ENCODE measurements around the gene CAMK1D. TPM values are rescaled to one million over a fixed set of nuclear protein-coding genes. Genes with fewer than 3 reads are reported as not detected.

Gene CAMK1D
- total and polyA plus RNA-seq, 2 experiments from 2014 or later, result 3.5 to 6.0 TPM

DNA sequence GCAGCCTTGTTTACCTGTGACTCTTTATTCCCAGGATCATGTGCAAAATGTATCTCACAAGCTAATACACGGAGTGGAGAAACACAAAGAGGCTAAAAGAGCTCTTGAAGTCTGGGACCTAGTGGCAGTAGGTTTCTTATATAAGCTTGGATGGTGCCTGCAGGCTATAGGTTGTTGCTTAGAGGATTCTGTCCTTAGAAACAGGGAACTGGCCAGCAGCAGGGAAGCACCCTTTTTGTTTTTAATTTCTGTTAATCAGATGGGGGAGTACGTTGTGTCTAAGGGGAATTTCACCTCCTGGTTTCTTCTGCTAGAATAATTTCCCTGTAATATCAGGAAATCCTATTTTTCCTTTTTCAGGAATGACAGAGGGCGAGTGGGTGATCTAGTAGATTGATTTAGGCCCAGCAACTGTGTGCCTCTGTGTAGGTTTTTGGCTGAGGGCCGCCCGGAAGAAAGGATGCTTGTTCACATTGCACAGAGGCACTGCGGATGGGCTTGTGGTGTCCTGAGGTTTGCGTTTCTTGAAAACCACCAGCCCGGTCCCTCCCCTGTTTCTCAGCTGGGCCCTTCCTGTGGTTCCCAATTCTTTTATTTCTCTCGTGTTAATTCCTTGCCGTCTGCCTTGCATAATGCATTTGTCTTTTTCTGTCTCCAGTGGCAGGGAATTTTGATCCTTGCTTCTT is 158.0 kb downstream of the CAMK1D start:
- Histone ChIP-seq H3K79me2 (no peaks in the 10 kb centered on the region), H3K36me3 (replicated peaks; ENCODE audit: insufficient read depth, low read depth) (no peaks in the 10 kb centered on the region), H3K4me3 (no peak overlapping the region), H3K27me3 (no peaks in the 10 kb centered on the region), H4K20me1 (ENCODE audit: insufficient read depth, poor library complexity, severe bottlenecking) (no peaks in the 10 kb centered on the region), H2AFZ (no peak overlapping the region), H3K4me1 (ENCODE audit: insufficient read depth) (peaks cover 6% of the 10 kb centered on the region), H3K27ac (no peak overlapping the region), H3K4me2 (no peak overlapping the region), H3K9me3 (ENCODE audit: low read depth) (no peaks in the 10 kb centered on the region), H3K9me2 (replicated peaks; ENCODE audit: insufficient read depth) (no peaks in the 10 kb centered on the region)
- TF ChIP-seq EZH2phosphoT487 (IDR thresholded peaks at IDR 0.05; ENCODE audit: low read depth, severe bottlenecking, unreplicated experiment), result no peak
- TF ChIP-seq, protein P1, sequence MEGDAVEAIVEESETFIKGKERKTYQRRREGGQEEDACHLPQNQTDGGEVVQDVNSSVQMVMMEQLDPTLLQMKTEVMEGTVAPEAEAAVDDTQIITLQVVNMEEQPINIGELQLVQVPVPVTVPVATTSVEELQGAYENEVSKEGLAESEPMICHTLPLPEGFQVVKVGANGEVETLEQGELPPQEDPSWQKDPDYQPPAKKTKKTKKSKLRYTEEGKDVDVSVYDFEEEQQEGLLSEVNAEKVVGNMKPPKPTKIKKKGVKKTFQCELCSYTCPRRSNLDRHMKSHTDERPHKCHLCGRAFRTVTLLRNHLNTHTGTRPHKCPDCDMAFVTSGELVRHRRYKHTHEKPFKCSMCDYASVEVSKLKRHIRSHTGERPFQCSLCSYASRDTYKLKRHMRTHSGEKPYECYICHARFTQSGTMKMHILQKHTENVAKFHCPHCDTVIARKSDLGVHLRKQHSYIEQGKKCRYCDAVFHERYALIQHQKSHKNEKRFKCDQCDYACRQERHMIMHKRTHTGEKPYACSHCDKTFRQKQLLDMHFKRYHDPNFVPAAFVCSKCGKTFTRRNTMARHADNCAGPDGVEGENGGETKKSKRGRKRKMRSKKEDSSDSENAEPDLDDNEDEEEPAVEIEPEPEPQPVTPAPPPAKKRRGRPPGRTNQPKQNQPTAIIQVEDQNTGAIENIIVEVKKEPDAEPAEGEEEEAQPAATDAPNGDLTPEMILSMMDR (IDR thresholded peaks at IDR 0.05; ENCODE audit: poor library complexity), result no peak
- TF ChIP-seq EZH2 (IDR thresholded peaks at IDR 0.05; ENCODE audit: borderline replicate concordance), result no peak
- 87% methylated on average over 10 of the region's 10 CpGs for WGBS (ENCODE audit: low lambda C conversion rate, missing lambda C conversion rate)
- DNase-seq (ENCODE audit: low spot score), result no peak

DNA sequence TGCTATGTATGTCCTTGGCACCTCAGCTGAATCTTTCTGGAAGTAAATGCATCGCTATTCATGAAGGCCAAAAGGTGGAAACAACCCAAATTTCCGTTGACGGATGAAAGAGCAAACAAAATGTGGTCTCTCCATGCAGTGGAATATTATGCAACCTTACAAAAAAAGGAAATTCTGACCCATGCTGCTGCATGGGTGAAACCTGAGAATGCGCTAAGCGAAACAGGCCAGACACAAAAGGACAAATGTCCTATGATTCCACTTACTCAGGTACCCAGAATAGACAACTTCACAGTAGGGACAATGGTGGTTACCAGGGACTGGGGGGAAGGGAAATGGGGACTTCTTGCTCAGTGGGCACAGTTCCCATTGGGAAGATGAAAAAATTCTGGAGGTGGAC is 158.8 kb downstream of the CAMK1D start:
- H3K79me2 ChIP-seq, result no peaks in the 10 kb centered on the region
- H3K27ac ChIP-seq, result no peak overlapping the region
- H3K9me3 ChIP-seq (ENCODE audit: low read depth), result no peaks in the 10 kb centered on the region
- H2AFZ ChIP-seq, result no peak overlapping the region
- H3K36me3 ChIP-seq (replicated peaks; ENCODE audit: insufficient read depth, low read depth), result no peaks in the 10 kb centered on the region
- DNase-seq (ENCODE audit: low spot score), result no peak
- TF ChIP-seq EZH2 (IDR thresholded peaks at IDR 0.05; ENCODE audit: borderline replicate concordance) (no peak), EZH2phosphoT487 (IDR thresholded peaks at IDR 0.05; ENCODE audit: low read depth, severe bottlenecking, unreplicated experiment) (no peak)
- TF ChIP-seq, protein P1 (IDR thresholded peaks at IDR 0.05; ENCODE audit: poor library complexity), result no peak
- no peak overlapping the region for H3K4me3 ChIP-seq
- no peaks in the 10 kb centered on the region for H4K20me1 ChIP-seq (ENCODE audit: insufficient read depth, poor library complexity, severe bottlenecking)
- H3K9me2 ChIP-seq (replicated peaks; ENCODE audit: insufficient read depth), result no peaks in the 10 kb centered on the region
- peaks cover 1% of the 10 kb centered on the region for H3K4me1 ChIP-seq (ENCODE audit: insufficient read depth)
- no peaks in the 10 kb centered on the region for H3K27me3 ChIP-seq
- WGBS (ENCODE audit: low lambda C conversion rate, missing lambda C conversion rate), result 97% methylated on average over 5 of the region's 5 CpGs
- no peak overlapping the region for H3K4me2 ChIP-seq

DNA sequence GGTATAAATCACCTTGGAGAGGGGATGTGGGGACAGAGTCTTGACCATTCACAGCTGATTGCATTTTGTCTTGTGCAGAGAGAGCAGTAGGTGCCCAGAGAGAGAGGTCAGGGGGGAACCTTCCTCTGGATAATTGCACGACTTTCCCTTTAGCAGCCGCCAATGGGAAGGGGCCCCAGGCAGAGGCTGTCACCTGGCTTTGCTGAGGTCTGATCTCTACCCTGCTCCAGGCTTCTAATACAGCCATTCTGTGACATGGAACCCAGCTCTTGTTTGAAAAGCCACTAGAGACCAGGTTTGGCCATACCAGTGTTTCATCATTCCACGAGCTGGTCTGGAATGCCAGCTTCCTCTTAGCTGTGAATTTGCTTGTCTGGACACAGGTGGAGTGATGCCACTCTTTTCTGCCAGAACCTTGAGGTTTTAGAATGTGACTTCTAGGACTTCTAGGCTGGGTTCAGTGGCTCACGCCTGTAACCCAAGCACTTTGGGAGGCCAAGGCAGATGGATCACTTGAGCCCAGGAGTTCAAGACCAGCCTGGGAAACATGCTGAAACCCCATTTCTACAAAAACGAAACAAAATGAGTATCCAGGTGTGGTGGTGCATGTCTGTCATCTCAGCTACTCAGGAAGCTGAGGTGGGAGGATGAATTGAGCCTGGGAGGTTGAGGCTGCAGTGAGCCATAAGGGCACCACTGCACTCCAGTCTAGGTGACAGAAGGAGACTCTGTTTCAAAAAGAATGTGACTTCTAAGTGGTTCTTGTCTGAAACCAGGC is 159.9 kb downstream of the CAMK1D start:
- Histone ChIP-seq H3K27ac (no peak overlapping the region), H3K79me2 (no peaks in the 10 kb centered on the region), H3K4me3 (no peak overlapping the region), H3K4me1 (ENCODE audit: insufficient read depth) (no peaks in the 10 kb centered on the region), H4K20me1 (ENCODE audit: insufficient read depth, poor library complexity, severe bottlenecking) (no peaks in the 10 kb centered on the region), H3K27me3 (no peaks in the 10 kb centered on the region), H2AFZ (no peak overlapping the region), H3K9me2 (replicated peaks; ENCODE audit: insufficient read depth) (no peaks in the 10 kb centered on the region), H3K36me3 (replicated peaks; ENCODE audit: insufficient read depth, low read depth) (no peaks in the 10 kb centered on the region), H3K4me2 (no peak overlapping the region), H3K9me3 (ENCODE audit: low read depth) (no peaks in the 10 kb centered on the region)
- DNase-seq (ENCODE audit: low spot score), result no peak
- WGBS (ENCODE audit: low lambda C conversion rate, missing lambda C conversion rate), result 82% methylated on average over 5 of the region's 5 CpGs
- no peak for TF ChIP-seq EZH2phosphoT487 (IDR thresholded peaks at IDR 0.05; ENCODE audit: low read depth, severe bottlenecking, unreplicated experiment)

DNA sequence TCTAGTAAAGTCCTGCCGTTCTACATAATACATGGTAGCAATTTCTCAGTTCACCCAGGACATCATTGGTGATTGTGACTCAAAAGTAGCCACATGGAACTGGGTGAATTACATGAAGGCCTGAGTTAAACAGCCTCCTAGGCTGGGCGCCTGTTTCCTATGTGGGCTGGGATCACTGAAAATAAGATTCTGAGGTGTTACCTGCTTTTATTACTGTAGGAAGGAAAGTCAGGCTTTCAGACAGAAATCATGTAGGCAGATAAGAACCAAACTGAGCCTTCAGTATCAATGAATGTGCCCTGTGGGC is 160.4 kb downstream of the CAMK1D start:
- no peaks in the 10 kb centered on the region for H3K9me3 ChIP-seq (ENCODE audit: low read depth)
- H3K79me2 ChIP-seq, result no peaks in the 10 kb centered on the region
- DNase-seq (ENCODE audit: low spot score), result no peak
- H4K20me1 ChIP-seq (ENCODE audit: insufficient read depth, poor library complexity, severe bottlenecking), result no peaks in the 10 kb centered on the region
- H3K4me2 ChIP-seq, result no peak overlapping the region
- H2AFZ ChIP-seq, result no peak overlapping the region
- no peaks in the 10 kb centered on the region for H3K4me1 ChIP-seq (ENCODE audit: insufficient read depth)
- no peak overlapping the region for H3K4me3 ChIP-seq
- H3K27ac ChIP-seq, result no peak overlapping the region
- H3K36me3 ChIP-seq (replicated peaks; ENCODE audit: insufficient read depth, low read depth), result no peaks in the 10 kb centered on the region
- no peaks in the 10 kb centered on the region for H3K9me2 ChIP-seq (replicated peaks; ENCODE audit: insufficient read depth)
- TF ChIP-seq, protein P1 (IDR thresholded peaks at IDR 0.05; ENCODE audit: poor library complexity), result no peak
- no peak for TF ChIP-seq EZH2 (IDR thresholded peaks at IDR 0.05; ENCODE audit: borderline replicate concordance)
- 88% methylated on average over 2 of the region's 2 CpGs for WGBS (ENCODE audit: low lambda C conversion rate, missing lambda C conversion rate)
- H3K27me3 ChIP-seq, result no peaks in the 10 kb centered on the region

All from hepatocyte (in vitro differentiated cells).